Spinal cord (tissue), 10 donors: ENCODE data around the gene OLA1. TPM values are rescaled to one million over a fixed set of nuclear protein-coding genes. Genes with fewer than 3 reads are reported as not detected.

Experiments
- DNase-seq, 6 donors: peaks; one replicate each; pipeline versions ENCODE4 v3.0.0 to v3.0.0-alpha.2; 2013 to 2015; ENCODE audit warnings: low spot score in 6 of 6, low read depth in 4 of 6
- H3K27ac ChIP-seq: one replicate; pipeline ENCODE4 v1.5.1; 2013; ENCODE audit warnings: low read depth, low read length, control low read depth
- H3K27me3 ChIP-seq: one replicate; pipeline ENCODE4 v1.6.1; 2013; ENCODE audit warnings: low read length; ENCODE audit not compliant: control insufficient read depth, insufficient read depth
- H3K36me3 ChIP-seq: one replicate; pipeline ENCODE4 v1.6.1; 2013; ENCODE audit warnings: low read length; ENCODE audit not compliant: control insufficient read depth, insufficient read depth
- H3K4me1 ChIP-seq: one replicate; pipeline ENCODE4 v1.6.1; 2013; ENCODE audit warnings: low read length; ENCODE audit not compliant: control insufficient read depth, insufficient read depth
- H3K4me3 ChIP-seq: one replicate; pipeline ENCODE4 v1.5.1; 2013; ENCODE audit warnings: low read depth, low read length, control low read depth
- H3K9me3 ChIP-seq: one replicate; pipeline ENCODE4 v1.6.1; 2013; ENCODE audit warnings: low read length; ENCODE audit not compliant: control insufficient read depth, insufficient read depth
- WGBS: methylation state at CpG from one replicate; pipeline ENCODE4 v1.1.5; 2013; ENCODE audit warnings: missing lambda C conversion rate; ENCODE audit not compliant: insufficient coverage; 5-methylcytosine and 5-hydroxymethylcytosine counted together
- polyA plus RNA-seq, 2 donors: library from polyadenylated mRNA; unstranded; fragments of 120-200 nt; gene quantifications; one replicate each; pipeline ENCODE4 v1.2.1, GENCODE V29; 2013; ENCODE audit not compliant: insufficient read length in 2 of 2
- total RNA-seq, 2 donors: library from RNA; depleted of rRNA in 1 of 2; stranded (reverse); fragments of 120-200 nt in 1 of 2; fragments of >200 nt in 1 of 2; gene quantifications; one replicate each; pipeline versions ENCODE4 v1.2.3 to v1.2.4, GENCODE V29; 2013 to 2014
- donor health status: healthy.

OLA1 gene
- total and polyA plus RNA-seq, 4 donors = 81.4 to 169 (median 134) TPM

DNA sequence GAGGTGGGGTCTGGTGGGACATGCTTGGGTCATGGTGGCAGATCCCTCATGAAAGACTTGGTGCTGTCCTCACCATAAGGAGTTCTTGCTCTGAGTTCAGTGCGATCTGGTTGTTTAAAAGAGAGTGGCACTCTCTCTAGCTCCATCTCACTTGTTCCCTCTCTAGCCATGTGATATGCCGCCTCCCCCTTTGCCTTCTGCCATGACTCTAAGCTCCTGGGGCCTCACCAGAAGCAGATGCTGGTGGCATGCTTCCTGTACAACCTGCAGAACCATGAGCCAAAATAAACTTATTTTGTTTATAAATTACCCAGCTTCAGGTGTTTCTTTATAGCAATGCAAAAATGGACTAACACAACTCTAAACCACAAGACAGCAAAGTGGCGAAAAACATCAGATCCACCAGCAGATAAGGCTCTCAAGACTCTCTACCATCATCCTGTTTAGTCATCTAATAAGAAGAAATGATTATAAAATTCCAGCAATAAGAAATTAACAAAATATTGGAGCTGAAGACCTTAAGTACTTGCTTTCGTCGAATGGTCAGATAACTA lies 75.5 kb downstream of the OLA1 start:
- H3K4me1 ChIP-seq = no peaks in the 10 kb centered on the region
- no CpG with 5 or more reads among the region's 5 CpGs for WGBS
- peaks cover 12% of the 10 kb centered on the region for H3K9me3 ChIP-seq

GRCh38 chr2:174171686-174172445 lies 76.5 kb downstream of the OLA1 start:
- Histone ChIP-seq H3K27me3 (no peaks in the 10 kb centered on the region), H3K4me3 (no peak overlapping the region), H3K27ac (no peak overlapping the region), H3K9me3 (peaks cover 12% of the 10 kb centered on the region), H3K4me1 (no peaks in the 10 kb centered on the region), H3K36me3 (peaks cover 2% of the 10 kb centered on the region)
- DNase-seq = no peak
- WGBS = 90% methylated on average over 12 of the region's 23 CpGs

More for the DNA sequence above, 75.5 kb downstream of the OLA1 start:
- H3K27ac ChIP-seq = no peak overlapping the region
- H3K27me3 ChIP-seq = no peaks in the 10 kb centered on the region
- no peak for DNase-seq
- H3K36me3 ChIP-seq = peaks cover 2% of the 10 kb centered on the region
- H3K4me3 ChIP-seq = no peak overlapping the region

DNA sequence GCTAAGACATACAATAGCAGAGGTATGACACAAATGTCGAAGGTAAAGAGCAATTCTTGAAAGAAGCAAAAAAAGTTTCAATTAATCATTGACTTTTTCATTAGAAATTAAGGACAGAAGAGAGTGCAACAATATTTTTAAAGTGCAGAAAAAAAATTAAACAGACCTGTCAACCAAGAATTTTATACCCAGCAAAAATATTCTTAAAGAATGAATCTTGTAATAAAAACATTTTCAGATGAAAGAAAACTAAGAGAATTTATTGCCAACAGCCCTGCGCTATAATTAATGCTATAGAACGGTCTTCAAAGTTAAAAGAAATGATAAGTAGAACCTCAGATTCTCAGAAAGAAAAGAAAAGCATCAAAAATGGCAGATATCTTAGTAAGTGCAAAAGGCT lies 79.0 kb downstream of the OLA1 start:
- Histone ChIP-seq H3K27ac (no peak overlapping the region), H3K4me3 (no peak overlapping the region), H3K9me3 (peaks cover 7% of the 10 kb centered on the region), H3K27me3 (no peaks in the 10 kb centered on the region), H3K4me1 (no peaks in the 10 kb centered on the region), H3K36me3 (peaks cover 2% of the 10 kb centered on the region)
- no peak for DNase-seq
- WGBS = no CpG with 5 or more reads among the region's 3 CpGs

- 100% methylated on average over 1 of the region's 2 CpGs for WGBS
- no peaks in the 10 kb centered on the region for H3K27me3 ChIP-seq
- H3K4me1 ChIP-seq = no peaks in the 10 kb centered on the region
Observed at GRCh38 chr2:174166261-174166660, 82.1 kb downstream of the OLA1 start.

DNA sequence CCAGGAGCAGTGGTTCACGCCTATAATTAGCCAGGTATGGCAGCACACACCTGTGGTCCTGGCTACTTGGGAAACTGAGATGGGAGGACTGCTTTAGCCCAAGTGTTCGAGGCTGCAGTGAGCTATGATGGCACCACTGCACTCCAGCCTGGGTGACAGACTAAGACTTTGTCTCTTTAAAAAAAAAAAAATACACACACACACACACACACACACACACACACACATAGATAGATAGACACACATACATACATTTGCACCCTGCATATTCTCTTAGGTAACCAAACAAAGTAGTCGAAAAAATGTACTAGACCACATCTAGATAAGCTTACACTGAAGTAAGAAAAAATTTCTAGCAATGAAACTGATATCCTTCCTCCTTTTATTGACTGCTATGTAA lies 86.8 kb downstream of the OLA1 start:
- H3K27ac ChIP-seq = no peak overlapping the region
- H3K4me1 ChIP-seq = no peaks in the 10 kb centered on the region
- no peak for DNase-seq
- H3K4me3 ChIP-seq = no peak overlapping the region
- WGBS = no CpG with 5 or more reads among the region's 3 CpGs
- no peaks in the 10 kb centered on the region for H3K36me3 ChIP-seq
- H3K27me3 ChIP-seq = no peaks in the 10 kb centered on the region
- H3K9me3 ChIP-seq = no peaks in the 10 kb centered on the region

More at GRCh38 chr2:174166261-174166660, 82.1 kb downstream of the OLA1 start:
- Histone ChIP-seq H3K9me3 (peaks cover 4% of the 10 kb centered on the region), H3K36me3 (peaks cover 2% of the 10 kb centered on the region), H3K4me3 (no peak overlapping the region), H3K27ac (no peak overlapping the region)
- no peak for DNase-seq

GRCh38 chr2:174158003-174158402 lies 90.3 kb downstream of the OLA1 start:
- no peak overlapping the region for H3K27ac ChIP-seq
- no peaks in the 10 kb centered on the region for H3K9me3 ChIP-seq
- 44% methylated on average over 1 of the region's 3 CpGs for WGBS
- no peak overlapping the region for H3K4me3 ChIP-seq
- H3K27me3 ChIP-seq = no peaks in the 10 kb centered on the region
- H3K4me1 ChIP-seq = no peaks in the 10 kb centered on the region
- peak in 2 of 6 donors; percentile 22 to 29 for DNase-seq
- no peaks in the 10 kb centered on the region for H3K36me3 ChIP-seq

- no peaks in the 10 kb centered on the region for H3K27me3 ChIP-seq
- no peaks in the 10 kb centered on the region for H3K4me1 ChIP-seq
- DNase-seq = no peak
- no peaks in the 10 kb centered on the region for H3K9me3 ChIP-seq
- no peaks in the 10 kb centered on the region for H3K36me3 ChIP-seq
- no peak overlapping the region for H3K4me3 ChIP-seq
- H3K27ac ChIP-seq = no peak overlapping the region
- WGBS = 100% methylated on average over 1 of the region's 1 CpG
Observed at GRCh38 chr2:174157053-174157452, 91.3 kb downstream of the OLA1 start.

GRCh38 chr2:174153757-174154680 lies 94.3 kb downstream of the OLA1 start:
- no peaks in the 10 kb centered on the region for H3K36me3 ChIP-seq
- WGBS = 81% methylated on average over 4 of the region's 8 CpGs
- no peaks in the 10 kb centered on the region for H3K4me1 ChIP-seq
- H3K27ac ChIP-seq = no peak overlapping the region
- no peak for DNase-seq
- H3K9me3 ChIP-seq = no peaks in the 10 kb centered on the region
- H3K27me3 ChIP-seq = no peaks in the 10 kb centered on the region
- no peak overlapping the region for H3K4me3 ChIP-seq

GRCh38 chr2:174149530-174149929 lies 98.8 kb downstream of the OLA1 start:
- Histone ChIP-seq H3K4me1 (no peaks in the 10 kb centered on the region), H3K27me3 (no peaks in the 10 kb centered on the region), H3K9me3 (no peaks in the 10 kb centered on the region), H3K4me3 (no peak overlapping the region), H3K27ac (no peak overlapping the region), H3K36me3 (no peaks in the 10 kb centered on the region)
- no CpG with 5 or more reads among the region's 2 CpGs for WGBS
- no peak for DNase-seq
